HCT116 (cell line): ENCODE results near the gene TUBB4B.

ENCODE experiments used
- CEBPB ChIP-seq: IDR thresholded peaks from 2 replicates; pipeline ENCODE4 v1.6.1; 2012; ENCODE audit warnings: low read depth
- SIN3A ChIP-seq: IDR thresholded peaks from 2 replicates; pipeline ENCODE4 v1.6.1; 2012; ENCODE audit warnings: low read depth
- TF ChIP-seq, protein P1 (sequence below): IDR thresholded peaks from 2 replicates; pipeline ENCODE4 v1.6.1; 2012; ENCODE audit warnings: low read depth
- TF ChIP-seq, protein P2 (sequence below), 3 experiments: fragments of 200-600 bp in 1 of 3; sonication (generic) in 1 of 3; IDR thresholded peaks in 2 of 3; conservative IDR thresholded peaks in 1 of 3; 2 replicates each; pipeline ENCODE4 v1.5.1; 2012 to 2017; ENCODE audit warnings: low read depth in 2 of 3, low read length in 2 of 3, antibody characterized with exemption in 1 of 3, borderline replicate concordance in 1 of 3, control low read depth in 1 of 3, mild to moderate bottlenecking in 1 of 3, mixed read lengths in 1 of 3, mixed run types in 1 of 3, moderate library complexity in 1 of 3; ENCODE audit not compliant: insufficient read depth in 1 of 3

DNA sequence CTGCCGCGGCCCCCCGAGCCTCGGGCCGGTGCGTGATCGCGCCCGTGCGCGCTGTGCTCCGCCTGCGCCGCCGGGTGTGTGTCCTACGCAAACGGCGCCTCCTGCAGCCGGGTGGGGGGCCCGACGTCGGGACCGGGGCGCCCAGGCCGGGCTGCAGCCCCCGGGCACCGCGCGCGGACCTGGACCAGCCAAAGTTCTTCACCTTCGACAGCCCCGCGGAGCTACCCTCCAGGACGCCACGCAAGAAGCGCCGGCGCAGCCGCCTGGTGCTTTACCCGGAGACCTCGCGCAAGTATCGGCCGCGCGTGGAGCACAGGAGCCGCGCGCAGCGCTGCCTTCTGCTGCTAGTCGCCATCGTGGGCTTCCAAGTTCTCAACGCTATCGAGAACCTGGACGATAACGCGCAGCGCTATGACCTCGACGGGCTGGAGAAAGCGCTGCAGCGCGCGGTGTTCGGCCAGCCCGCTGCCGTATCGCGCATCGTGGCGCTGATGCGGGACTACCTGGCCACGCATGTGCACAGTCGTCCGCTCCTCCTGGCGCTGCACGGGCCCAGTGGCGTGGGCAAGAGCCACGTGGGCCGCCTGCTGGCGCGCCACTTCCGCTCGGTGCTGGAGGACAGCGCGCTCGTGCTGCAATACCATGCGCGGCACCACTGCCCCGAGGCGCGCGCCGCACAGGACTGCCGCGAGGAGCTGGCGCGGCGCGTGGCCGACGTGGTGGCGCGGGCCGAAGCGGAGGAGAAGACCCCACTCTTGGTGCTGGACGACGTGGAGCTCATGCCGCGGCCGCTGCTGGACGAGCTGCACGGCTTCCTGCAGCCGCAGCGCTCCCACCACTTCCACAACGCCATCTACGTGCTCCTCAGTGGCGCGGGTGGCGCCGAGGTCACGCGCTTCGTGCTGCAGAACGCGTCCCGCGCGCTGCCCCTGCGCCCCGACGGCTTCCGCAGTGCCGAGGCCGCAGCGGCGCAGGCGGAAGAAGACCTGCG lies 37.9 kb downstream of the TUBB4B start:
- TF ChIP-seq SIN3A (no peak), CEBPB (no peak)
- TF ChIP-seq, protein P1, sequence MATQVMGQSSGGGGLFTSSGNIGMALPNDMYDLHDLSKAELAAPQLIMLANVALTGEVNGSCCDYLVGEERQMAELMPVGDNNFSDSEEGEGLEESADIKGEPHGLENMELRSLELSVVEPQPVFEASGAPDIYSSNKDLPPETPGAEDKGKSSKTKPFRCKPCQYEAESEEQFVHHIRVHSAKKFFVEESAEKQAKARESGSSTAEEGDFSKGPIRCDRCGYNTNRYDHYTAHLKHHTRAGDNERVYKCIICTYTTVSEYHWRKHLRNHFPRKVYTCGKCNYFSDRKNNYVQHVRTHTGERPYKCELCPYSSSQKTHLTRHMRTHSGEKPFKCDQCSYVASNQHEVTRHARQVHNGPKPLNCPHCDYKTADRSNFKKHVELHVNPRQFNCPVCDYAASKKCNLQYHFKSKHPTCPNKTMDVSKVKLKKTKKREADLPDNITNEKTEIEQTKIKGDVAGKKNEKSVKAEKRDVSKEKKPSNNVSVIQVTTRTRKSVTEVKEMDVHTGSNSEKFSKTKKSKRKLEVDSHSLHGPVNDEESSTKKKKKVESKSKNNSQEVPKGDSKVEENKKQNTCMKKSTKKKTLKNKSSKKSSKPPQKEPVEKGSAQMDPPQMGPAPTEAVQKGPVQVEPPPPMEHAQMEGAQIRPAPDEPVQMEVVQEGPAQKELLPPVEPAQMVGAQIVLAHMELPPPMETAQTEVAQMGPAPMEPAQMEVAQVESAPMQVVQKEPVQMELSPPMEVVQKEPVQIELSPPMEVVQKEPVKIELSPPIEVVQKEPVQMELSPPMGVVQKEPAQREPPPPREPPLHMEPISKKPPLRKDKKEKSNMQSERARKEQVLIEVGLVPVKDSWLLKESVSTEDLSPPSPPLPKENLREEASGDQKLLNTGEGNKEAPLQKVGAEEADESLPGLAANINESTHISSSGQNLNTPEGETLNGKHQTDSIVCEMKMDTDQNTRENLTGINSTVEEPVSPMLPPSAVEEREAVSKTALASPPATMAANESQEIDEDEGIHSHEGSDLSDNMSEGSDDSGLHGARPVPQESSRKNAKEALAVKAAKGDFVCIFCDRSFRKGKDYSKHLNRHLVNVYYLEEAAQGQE: no peak
- TF ChIP-seq, protein P2, sequence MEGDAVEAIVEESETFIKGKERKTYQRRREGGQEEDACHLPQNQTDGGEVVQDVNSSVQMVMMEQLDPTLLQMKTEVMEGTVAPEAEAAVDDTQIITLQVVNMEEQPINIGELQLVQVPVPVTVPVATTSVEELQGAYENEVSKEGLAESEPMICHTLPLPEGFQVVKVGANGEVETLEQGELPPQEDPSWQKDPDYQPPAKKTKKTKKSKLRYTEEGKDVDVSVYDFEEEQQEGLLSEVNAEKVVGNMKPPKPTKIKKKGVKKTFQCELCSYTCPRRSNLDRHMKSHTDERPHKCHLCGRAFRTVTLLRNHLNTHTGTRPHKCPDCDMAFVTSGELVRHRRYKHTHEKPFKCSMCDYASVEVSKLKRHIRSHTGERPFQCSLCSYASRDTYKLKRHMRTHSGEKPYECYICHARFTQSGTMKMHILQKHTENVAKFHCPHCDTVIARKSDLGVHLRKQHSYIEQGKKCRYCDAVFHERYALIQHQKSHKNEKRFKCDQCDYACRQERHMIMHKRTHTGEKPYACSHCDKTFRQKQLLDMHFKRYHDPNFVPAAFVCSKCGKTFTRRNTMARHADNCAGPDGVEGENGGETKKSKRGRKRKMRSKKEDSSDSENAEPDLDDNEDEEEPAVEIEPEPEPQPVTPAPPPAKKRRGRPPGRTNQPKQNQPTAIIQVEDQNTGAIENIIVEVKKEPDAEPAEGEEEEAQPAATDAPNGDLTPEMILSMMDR (IDR thresholded peaks at IDR 0.05 in 2 of 3, conservative IDR thresholded peaks at IDR 0.05 in 1 of 3; ENCODE audit: borderline replicate concordance in 1 of 3, insufficient read depth in 1 of 3, low read depth in 2 of 3, low read length in 2 of 3): no peak
